Activated CD8-positive, alpha-beta T cell treated with anti-CD3 and anti-CD28 coated beads for 36 hours (primary cell): ENCODE data around the gene GPC5. TPM values are rescaled to one million over a fixed set of nuclear protein-coding genes. Genes with fewer than 3 reads are reported as not detected.

Source experiments
- ATAC-seq: fragments of 200-7000 bp; cut with Tn5 transposase; one replicate; pipeline ENCODE4 v1.10.0; 2021; ENCODE audit warnings: mild to moderate bottlenecking, moderate library complexity
- CTCF ChIA-PET: fragments of 350-600 bp; sonication (Branson Sonifier 250); formaldehyde crosslinking; loops from one replicate; lab custom pipeline; 2021; ENCODE audit warnings: antibody characterized with exemption; lab: Charles Lee
- POLR2A ChIA-PET: fragments of 350-600 bp; sonication (Branson Sonifier 250); formaldehyde crosslinking; loops from one replicate; lab custom pipeline; 2021; ENCODE audit warnings: antibody characterized with exemption; lab: Charles Lee
- DNase-seq: peaks from one replicate; pipeline ENCODE4 v3.0.0-alpha.2; 2020
- H3K27ac Mint-ChIP-seq: one replicate; pipeline ENCODE4 v1.8.0; 2021; ENCODE audit warnings: mild to moderate bottlenecking, mixed read lengths
- H3K27me3 Mint-ChIP-seq: one replicate; pipeline ENCODE4 v1.8.0; 2021; ENCODE audit warnings: mixed read lengths
- H3K36me3 Mint-ChIP-seq: one replicate; pipeline ENCODE4 v1.8.0; 2021; ENCODE audit warnings: low read depth, mixed read lengths
- H3K4me1 Mint-ChIP-seq: one replicate; pipeline ENCODE4 v1.8.0; 2021; ENCODE audit warnings: low read depth, mixed read lengths
- H3K4me3 Mint-ChIP-seq: one replicate; pipeline ENCODE4 v1.8.0; 2021; ENCODE audit warnings: mild to moderate bottlenecking, moderate library complexity, mixed read lengths
- H3K9me3 Mint-ChIP-seq: one replicate; pipeline ENCODE4 v1.8.0; 2021; ENCODE audit warnings: mixed read lengths
- CTCF ChIP-seq: fragments of 200-600 bp; IDR thresholded peaks from one replicate; pipeline ENCODE4 v1.8.0; 2022; ENCODE audit warnings: antibody characterized with exemption, mild to moderate bottlenecking
- intact Hi-C: fragments of 100-400 bp; cut with micrococcal nuclease; formaldehyde crosslinking; loops from one replicate; pipeline ENCODE4 v1.10.0; 2022
- total RNA-seq, 2 experiments: library from RNA; stranded (reverse); gene quantifications; one replicate each; pipeline ENCODE4 v1.2.3, GENCODE V29; 2021

The GPC5 gene
- total RNA-seq, 2 experiments from 2014 or later, result 0.13 to 0.14 TPM

GRCh38 chr13:92622905-92623304 is 1224.5 kb downstream of the GPC5 start:
- no peak for TF ChIP-seq CTCF
- no peak overlapping the region for H3K4me3 Mint-ChIP-seq
- no peaks in the 10 kb centered on the region for H3K4me1 Mint-ChIP-seq
- H3K9me3 Mint-ChIP-seq, result no peaks in the 10 kb centered on the region
- CTCF ChIA-PET, result no interaction called here
- H3K27me3 Mint-ChIP-seq, result no peaks in the 10 kb centered on the region
- no peak for ATAC-seq
- POLR2A ChIA-PET, result no interaction called here
- no peaks in the 10 kb centered on the region for H3K36me3 Mint-ChIP-seq
- no peak for DNase-seq
- no peak overlapping the region for H3K27ac Mint-ChIP-seq
- intact Hi-C loops, result no loop called here

- intact Hi-C loops, result no loop called here
- DNase-seq, result no peak
- ChIA-PET CTCF (interaction anchor here (0.7 kb wide), 1 partner anchor 12 kb away, joined by 3 read pairs; no protein-coding TSS in a partner anchor), POLR2A (no interaction called here)
- no peak for ATAC-seq
- Mint-ChIP-seq H3K4me3 (no peak overlapping the region), H3K27ac (no peak overlapping the region), H3K4me1 (no peaks in the 10 kb centered on the region), H3K36me3 (no peaks in the 10 kb centered on the region), H3K9me3 (no peaks in the 10 kb centered on the region), H3K27me3 (no peaks in the 10 kb centered on the region)
- no peak for TF ChIP-seq CTCF
Measured at GRCh38 chr13:92626274-92626673, 1227.9 kb downstream of the GPC5 start.

- Mint-ChIP-seq H3K36me3 (no peaks in the 10 kb centered on the region), H3K27ac (no peak overlapping the region), H3K9me3 (peaks cover 3% of the 10 kb centered on the region), H3K4me1 (no peaks in the 10 kb centered on the region), H3K27me3 (no peaks in the 10 kb centered on the region), H3K4me3 (no peak overlapping the region)
- TF ChIP-seq CTCF, result no peak
- DNase-seq (no peak), ATAC-seq (no peak)
- intact Hi-C loops, result no loop called here
- POLR2A ChIA-PET, result no interaction called here
- CTCF ChIA-PET, result no interaction called here
Measured at GRCh38 chr13:92640936-92641335, 1242.5 kb downstream of the GPC5 start.

DNA sequence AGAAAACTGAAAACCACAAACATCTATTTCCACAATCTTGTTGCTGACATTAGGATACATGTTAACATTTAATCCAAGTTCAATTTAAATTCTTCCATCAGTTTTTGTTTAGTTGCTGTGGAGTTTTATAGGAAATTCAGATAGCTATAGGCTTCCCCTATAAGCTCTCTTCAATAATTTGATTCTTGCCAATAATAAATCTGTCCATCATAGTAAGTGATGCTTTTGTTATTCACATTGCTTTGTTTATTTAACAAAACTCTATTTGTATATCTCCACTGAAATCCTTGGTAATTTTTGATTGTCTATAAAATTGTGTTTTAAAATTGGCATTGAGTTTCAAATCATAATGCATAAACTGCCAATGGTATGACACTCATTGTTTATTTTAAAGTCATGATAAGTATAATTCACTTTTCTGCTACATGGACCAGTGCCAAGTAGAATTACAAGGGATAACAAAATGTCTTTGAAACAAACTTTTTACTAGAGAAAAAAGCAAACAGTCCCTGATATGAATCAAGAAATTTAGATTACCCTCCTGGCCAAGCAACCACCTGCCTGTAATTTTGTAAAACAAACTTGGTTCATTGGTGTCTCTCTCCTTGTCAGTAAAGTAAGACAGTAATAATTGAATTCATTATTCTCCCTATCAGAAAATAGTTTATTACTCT is 1250.9 kb downstream of the GPC5 start:
- no peaks in the 10 kb centered on the region for H3K36me3 Mint-ChIP-seq
- intact Hi-C loops, result no loop called here
- H3K27ac Mint-ChIP-seq, result no peak overlapping the region
- H3K27me3 Mint-ChIP-seq, result no peaks in the 10 kb centered on the region
- no peaks in the 10 kb centered on the region for H3K4me1 Mint-ChIP-seq
- DNase-seq (no peak), ATAC-seq (no peak)
- no peak overlapping the region for H3K4me3 Mint-ChIP-seq
- ChIA-PET POLR2A (no interaction called here), CTCF (no interaction called here)
- H3K9me3 Mint-ChIP-seq, result peaks cover 3% of the 10 kb centered on the region
- TF ChIP-seq CTCF, result no peak

DNA sequence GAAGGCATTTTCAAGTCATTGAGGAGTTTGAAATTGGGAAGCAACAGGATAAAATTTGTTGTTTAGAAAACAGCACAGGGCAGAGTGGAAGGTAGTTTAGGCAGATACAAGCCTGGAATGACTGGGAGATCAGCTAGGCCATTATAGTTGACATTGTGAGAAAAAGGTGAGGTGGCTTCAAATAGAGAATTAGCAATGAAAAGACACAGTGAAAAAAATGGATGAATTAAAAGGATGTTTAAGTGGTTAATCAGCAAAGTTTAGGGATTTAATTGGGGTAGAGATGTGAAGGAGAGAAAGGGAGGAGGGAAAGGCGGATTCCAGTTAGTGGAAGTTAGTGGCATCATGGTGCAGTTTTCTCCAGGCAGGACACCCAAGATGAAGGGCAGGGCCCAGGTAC is 1257.7 kb downstream of the GPC5 start:
- POLR2A ChIA-PET, result no interaction called here
- H3K4me1 Mint-ChIP-seq, result no peaks in the 10 kb centered on the region
- H3K36me3 Mint-ChIP-seq, result no peaks in the 10 kb centered on the region
- CTCF ChIA-PET, result no interaction called here
- TF ChIP-seq CTCF, result no peak
- no peak for ATAC-seq
- no peak for DNase-seq
- intact Hi-C loops, result no loop called here
- H3K27ac Mint-ChIP-seq, result no peak overlapping the region
- H3K4me3 Mint-ChIP-seq, result no peak overlapping the region
- H3K9me3 Mint-ChIP-seq, result peaks cover 14% of the 10 kb centered on the region
- no peaks in the 10 kb centered on the region for H3K27me3 Mint-ChIP-seq
